Stimulated activated CD4-positive, alpha-beta T cell treated with anti-CD3 and anti-CD28 coated beads, Interleukin-15, amount 100 ng/mL, for 1 hour (primary cell): ENCODE results near the gene SPOCK1.
"Not testable (repeated sequence)": the region's sequence is repeated elsewhere in the genome, so short reads cannot be mapped to it uniquely, and the experiment has no call there.

Source experiments
- DNase-seq, 2 donors: peaks; one replicate each; pipeline ENCODE4 v3.0.0-alpha.2; 2020; ENCODE audit warnings: low read depth in 1 of 2, low spot score in 1 of 2

Gene SPOCK1

GRCh38 chr5:137233304-137233703, 265.8 kb downstream of the SPOCK1 start:
- DNase-seq, result not testable (repeated sequence)

- no peak for DNase-seq
These were observed 267.6 kb downstream of the SPOCK1 start for GRCh38 chr5:137231540-137231939.

- DNase-seq, result no peak
These were observed 270.3 kb downstream of the SPOCK1 start for GRCh38 chr5:137228816-137229215.

- DNase-seq, result no peak
These were observed 273.0 kb downstream of the SPOCK1 start for GRCh38 chr5:137226081-137226480.

DNA sequence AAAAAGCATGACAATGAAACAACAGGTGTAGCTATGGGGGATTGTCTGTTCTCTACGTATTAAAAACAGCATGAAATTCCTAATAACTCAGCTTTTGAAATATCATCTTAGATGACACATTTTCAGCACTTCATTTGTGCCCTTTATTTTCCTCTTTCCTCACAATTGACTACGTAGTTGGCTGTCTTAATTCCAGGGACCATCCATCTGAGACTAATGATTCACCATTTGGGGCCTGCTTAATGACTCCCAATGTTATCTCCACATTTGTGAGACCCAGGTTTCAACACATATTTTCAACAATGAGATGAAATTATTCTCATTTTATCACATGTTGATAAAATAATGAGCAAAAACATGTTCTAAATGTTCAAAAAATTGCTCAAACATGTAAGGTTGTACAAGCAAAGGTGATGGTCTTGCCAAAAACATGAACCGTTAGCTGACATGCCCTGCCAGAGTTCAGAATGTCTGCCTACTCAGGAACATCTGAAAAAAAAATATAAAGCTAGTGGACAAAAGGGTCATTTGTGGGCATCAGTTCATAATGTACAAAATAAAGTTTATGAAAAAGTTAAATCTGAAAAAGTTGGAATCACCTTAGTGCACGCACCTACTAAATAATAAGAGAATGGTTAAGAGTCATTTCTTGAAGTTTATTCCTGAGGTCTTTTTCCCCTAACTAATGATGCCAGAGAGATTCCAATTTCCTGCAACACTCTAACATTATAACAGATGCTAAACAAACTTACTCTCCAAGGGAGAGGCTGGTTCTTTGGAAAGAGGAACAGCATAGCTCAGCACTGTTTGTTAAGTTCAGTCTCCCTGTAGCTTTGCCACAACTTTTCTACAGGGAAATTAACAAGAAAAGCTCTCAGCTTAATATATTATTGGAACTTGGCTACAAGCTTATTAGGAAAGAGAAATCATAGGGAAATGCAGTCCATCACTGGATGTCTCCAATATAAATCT, 275.5 kb downstream of the SPOCK1 start:
- DNase-seq, result no peak

GRCh38 chr5:137221943-137222342, 277.2 kb downstream of the SPOCK1 start:
- DNase-seq, result no peak

DNA sequence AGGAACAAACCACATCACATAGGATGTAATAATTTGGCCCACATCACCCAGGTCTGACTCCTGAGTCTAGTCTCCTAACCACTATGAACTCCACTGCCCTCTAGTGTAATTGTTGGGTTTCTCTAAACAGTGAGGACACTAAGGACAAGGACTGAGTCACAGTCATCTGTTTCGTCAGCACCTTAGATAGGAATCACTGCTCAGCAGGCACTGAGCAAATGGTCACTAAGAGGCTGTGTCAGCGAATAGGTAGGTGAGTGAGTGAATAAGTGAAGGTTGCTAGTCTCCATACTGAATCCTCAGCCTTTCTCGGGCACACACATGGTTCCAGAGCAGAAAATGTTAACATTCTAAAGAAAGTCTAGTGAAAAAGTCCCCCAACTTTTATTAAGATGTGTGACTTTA, 278.6 kb downstream of the SPOCK1 start:
- DNase-seq, result no peak

GRCh38 chr5:137218896-137219295, 280.2 kb downstream of the SPOCK1 start:
- DNase-seq, result no peak

DNA sequence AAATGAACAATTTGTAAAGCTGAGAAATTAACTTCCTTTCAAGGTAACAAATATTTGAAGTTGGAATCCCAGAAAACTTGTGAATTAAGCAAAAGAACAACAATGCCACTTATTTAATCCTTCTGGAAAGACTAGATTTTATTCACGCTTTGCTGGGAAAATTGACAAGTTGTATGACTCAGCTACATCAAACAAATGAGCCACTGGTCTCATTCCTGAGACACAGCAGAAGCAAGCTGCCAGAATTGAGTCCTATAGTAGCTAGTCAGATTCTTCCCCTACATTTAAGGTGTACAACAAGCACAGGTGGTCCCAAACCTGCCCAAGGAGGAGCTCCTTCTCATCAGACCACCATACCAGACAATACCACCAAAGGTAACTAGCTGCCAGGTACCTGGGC, 280.7 kb downstream of the SPOCK1 start:
- DNase-seq, result no peak

GRCh38 chr5:137217599-137218200, 281.4 kb downstream of the SPOCK1 start:
- no peak for DNase-seq

DNA sequence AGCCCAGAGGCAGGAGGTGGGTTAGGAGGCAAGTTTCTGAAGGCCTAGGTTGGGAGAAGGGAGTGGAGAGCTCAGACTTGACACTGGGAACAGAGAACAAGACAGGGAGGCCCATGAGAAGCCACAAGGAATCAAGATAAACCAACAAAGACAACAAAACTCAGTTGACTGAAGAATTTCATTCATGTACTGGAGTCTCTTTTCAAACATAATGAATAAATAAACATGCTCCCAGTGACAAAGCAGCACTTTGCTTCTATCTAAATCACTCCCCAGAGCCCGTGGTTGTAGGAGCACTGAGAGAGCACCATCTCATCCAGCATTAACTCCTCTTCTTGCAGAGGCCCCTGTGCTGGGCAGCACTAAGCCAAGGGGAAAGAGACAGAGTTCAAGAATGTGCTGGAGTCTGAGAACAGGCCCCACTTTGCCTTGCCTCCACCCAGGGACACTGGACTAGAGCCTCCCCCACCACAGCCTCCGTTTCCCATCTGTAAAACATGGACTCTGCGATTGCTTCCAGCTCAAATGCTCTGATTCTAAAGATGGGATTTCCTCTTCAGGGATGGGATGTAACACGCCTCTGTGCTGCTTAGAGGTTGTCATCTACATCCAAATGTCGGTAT, 282.0 kb downstream of the SPOCK1 start:
- no peak for DNase-seq

- no peak for DNase-seq
These were observed 283.3 kb downstream of the SPOCK1 start for GRCh38 chr5:137215780-137216179.

DNA sequence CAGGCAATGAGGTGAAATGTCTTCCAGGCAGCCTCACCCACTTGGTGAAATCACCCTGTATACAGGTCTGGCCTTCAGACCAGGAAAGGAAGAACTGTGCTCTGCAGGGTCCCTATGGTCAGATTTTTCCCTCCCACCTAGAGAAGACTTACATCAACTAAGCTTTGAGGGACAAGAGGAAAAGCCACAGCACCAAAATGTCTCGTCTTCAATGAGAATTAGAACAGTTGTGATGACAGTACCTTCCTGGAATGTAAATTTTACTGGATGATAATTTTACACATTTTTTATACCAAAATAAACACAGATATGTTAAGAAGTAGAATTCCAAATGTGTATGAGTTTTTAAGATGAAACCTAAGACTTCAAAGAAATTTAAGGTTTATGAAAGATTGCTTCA, 283.9 kb downstream of the SPOCK1 start:
- DNase-seq, result no peak

- no peak for DNase-seq
These were observed 284.5 kb downstream of the SPOCK1 start for GRCh38 chr5:137214446-137215189.

GRCh38 chr5:137212471-137212870, 286.7 kb downstream of the SPOCK1 start:
- DNase-seq, result no peak

DNA sequence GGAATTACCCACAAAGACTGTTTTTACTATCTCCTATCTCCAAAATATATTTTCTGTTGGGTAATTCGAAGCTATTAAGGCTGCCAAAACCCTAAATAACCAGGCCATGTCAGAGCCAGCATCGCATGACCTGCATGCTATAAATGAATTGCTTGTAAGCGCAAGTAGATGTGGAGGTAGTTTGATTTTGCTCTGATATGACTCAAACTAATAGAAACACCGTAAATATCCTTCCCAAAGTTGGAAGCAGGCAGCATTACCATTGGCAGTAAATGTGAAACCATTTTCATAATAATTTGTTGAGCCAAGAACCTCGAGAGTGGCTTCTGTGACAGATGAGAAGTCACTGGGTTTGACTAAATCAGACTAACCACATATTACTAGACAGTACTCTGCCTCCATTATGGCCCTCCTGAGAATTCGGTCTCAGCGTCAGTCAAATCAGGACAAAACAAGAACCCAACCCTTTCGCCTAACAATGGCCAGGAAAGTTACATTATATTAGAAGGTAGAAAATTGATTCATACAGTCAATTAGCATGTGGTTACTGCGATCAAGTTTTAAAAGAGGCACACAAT, 289.8 kb downstream of the SPOCK1 start:
- DNase-seq, result no peak

DNA sequence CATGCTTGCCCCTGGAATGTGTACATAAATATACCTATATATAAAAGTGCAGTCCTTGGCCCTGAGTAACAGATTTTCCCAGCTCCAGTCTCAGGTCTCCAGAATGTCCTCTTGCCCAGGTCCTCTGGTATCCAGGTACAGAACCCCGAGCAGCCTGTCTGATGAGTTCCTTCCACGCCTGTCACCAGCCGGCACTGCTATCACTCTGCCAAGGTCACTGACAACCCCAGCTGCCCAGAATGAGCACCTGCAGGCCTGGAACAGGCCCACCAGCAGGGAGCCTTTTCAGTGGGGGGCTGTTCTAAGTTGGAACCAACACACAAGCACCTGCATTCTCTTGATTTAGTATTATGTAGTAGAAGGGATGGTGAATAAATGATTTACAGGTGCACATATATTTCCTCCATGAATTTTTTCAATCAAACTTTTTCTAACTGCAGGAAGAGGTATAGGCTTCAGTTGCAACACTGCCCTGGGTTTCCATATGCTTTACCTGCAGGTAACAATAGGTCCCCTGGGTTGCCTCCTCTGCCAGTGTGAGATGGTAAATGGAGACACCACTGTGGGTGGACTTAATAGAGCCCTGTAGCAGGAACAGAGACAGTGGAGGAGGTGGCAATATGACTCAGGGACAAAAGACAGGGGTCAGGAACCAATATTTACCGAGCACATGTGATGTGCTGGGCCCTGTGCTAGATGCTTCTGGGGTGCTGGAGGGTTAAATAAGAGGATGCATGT, 291.9 kb downstream of the SPOCK1 start:
- DNase-seq, result no peak

DNA sequence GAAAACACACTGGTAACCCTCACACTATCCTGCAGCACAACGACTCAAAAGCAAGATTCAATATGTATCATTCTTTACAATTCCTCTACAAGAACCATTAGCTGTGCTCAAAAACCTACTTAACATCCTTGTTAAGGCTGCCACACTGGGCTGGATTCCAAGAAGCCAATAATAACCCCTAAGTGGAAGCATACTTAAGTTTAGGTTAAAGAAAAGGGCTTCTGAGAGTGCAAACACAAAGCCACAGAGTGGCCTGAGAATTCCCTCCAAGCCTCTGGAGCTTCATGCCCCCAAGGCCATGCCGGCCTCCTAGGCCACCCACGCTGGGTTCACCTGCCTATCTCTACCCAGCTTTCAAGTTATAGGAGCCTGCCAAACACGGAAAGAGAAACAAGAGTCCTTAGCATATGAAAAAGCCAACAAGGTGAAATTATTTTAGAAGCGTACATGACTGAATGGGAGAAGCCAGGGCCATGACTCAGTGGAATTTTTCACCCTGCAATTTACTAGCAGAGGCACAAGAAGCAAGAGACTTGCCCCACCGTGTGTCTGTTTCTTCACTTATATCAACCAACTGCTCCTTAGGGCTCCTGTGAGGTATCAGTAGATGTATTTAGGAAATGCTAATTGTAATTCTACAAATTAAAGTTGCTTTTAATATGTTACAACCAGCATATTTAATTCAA, 293.0 kb downstream of the SPOCK1 start:
- no peak for DNase-seq

GRCh38 chr5:137205231-137206027, 293.7 kb downstream of the SPOCK1 start:
- no peak for DNase-seq
